ENCODE results near the gene ALX4.

ALX4 gene

GRCh38 chr11:44300844-44301563 is 8.9 kb downstream of the ALX4 start:
- no peak for DNase-seq (ENCODE audit: low read depth)

DNA sequence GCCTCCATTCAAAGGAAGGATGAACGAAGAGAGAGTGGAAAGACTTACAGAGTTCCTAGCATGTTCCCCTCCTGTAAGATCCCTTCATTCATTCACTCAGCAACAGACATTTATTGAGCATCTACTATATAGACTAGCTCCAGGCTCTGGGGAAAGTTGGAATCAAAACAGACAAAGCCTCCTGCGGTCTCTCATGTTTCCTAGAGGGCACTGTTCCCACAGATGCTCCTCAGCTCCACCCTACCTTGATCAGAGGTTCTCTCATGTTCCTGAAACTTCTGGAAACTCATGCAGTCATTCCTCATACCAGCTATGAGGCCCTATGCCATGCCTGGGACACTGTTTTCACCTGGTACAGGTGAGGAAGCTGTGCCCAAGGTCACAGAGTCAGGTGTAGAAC is 11.1 kb downstream of the ALX4 start:
- DNase-seq (ENCODE audit: low read depth): no peak

DNA sequence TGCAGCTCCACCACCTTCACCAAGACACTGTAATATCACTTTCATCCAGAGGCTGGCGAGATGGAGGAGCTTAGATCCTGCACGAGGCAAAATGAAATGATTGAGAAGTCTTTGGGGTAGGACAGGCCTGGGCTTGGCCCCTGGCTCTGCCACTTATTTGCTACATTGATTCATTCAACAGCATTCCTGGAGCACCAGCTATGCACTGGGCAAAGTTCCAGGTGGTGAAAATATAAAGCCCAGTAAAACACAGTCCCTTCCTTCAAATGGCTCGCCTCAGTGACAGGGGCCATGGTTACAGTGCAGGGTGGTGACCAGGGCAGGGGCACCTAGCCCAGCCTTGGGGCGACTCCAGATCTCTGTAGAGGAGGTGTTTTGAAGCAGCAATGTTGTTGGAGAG is 19.7 kb downstream of the ALX4 start:
- no peak for DNase-seq (ENCODE audit: low read depth)

GRCh38 chr11:44288133-44288526 is 21.8 kb downstream of the ALX4 start:
- DNase-seq (ENCODE audit: low read depth): no peak

DNA sequence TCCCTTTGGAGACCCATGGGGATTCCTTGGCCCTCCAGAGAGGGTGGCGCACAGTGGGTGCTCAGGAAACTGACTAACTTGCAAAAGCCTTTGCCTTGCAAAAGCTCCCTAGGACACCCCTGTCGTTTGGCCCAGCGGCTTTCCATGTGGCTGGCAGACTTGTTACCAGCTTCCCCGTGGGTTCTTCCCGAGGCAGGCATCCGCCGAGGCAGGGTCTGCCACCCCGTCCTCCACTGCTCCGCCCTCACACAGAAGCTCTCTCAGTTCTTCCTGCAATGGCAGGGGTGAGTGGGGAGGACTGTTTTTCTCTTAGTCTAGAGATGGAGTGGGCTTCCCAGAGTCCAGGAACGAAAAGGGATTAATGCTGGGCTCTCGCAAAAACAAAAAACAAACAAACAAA is 23.0 kb downstream of the ALX4 start:
- DNase-seq (ENCODE audit: low read depth): no peak

- peak; percentile 12 for DNase-seq (ENCODE audit: low read depth)
Measured at GRCh38 chr11:44286268-44286880, 23.6 kb downstream of the ALX4 start.

DNA sequence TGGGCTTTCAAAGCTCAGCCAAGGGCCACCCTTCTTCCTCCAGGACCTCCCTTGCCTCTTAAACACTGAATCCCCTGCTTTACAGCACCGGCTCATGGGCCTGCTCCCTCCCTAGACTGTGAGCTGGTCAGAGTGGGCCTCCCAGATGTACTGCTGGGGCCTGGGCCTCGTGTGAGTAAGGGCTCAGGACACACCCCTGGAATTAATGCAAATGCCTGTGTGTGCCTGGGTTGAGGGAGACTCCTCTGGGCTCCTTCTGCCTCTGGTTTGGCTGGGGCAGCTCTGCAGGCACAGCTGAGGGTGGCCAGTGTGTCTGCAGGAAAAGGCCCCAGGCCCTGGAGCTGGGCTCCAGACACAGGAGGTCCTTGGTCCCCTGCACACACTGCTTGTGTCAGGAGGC is 24.2 kb downstream of the ALX4 start:
- no peak for DNase-seq (ENCODE audit: low read depth)

DNA sequence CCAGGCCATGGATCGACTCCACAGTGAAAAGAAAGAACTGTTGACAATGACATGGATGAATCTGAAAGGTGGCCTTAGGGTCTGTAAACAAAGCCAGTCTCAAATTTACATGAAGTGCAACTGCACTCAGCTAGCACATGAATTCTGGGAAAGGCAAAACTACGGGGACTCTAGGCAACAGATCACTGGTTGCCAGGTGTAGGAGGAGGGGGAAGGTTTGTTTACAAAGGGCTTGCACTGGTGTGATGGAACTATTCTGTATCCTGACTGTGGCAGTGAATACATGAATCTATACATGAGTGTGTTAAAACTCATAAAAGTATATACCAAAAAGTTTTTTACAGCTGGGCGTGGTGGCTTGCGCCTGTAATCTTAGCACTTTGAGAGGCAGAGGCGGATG is 27.3 kb downstream of the ALX4 start:
- DNase-seq (ENCODE audit: low read depth): no peak

DNA sequence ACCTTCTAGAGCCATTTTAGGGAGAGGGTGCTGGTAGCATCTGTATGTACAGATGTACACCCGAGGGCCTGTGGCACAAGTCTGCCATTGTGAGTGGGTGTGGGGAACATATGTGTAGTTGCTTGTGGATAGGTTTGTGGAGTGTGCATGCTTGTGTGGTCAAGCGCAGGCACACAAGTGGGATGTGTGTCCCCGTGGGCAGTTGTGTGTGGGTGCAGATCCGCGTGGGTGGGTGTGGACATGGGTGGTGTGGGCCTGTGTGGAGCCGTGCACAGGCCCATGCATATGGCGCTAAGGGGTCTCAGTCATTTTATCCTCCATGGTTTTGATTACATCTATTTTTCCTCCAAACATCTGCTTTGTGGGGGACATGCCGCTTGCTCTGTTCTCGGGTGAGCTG is 28.8 kb downstream of the ALX4 start:
- no peak for DNase-seq (ENCODE audit: low read depth)

DNA sequence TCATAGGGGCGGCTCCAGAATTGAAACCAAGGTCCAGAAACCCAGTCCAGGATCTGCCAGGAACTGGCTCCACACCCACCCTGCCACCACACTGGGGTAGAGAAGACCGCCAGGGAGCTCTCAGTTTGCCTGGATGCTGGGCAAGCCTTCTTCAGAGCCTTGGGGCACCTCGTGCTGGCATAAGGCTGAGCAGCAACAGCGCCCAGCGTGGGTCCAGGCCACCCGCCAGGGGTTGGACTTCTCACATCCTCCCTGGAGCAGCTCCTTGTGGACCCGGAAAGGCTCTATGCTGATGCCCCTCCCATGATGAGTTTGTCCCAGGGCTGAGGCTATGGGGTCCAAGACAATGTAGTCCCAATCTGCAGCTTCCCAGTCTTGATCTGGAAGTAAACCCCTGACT is 29.7 kb downstream of the ALX4 start:
- no peak for DNase-seq (ENCODE audit: low read depth)

DNA sequence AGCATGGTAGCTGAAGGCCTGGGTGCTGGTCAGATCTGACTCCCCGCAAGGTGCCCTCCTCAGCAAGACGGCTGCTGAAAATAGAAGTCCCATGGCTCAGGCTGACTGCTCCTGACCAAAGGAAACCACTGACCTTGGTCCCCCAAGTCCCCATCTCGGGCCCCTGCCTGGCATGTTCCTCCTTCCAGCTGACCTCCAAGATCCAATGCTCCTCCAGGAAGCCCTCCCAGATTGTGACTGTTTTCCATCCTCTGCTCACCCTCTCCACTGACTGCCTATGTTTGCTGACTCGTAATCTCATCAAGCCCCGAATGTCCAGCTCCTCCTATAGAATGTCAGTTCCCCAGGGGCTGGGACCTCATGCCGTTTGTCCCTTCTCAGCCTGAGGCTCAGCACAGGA is 30.5 kb downstream of the ALX4 start:
- no peak for DNase-seq (ENCODE audit: low read depth)

DNA sequence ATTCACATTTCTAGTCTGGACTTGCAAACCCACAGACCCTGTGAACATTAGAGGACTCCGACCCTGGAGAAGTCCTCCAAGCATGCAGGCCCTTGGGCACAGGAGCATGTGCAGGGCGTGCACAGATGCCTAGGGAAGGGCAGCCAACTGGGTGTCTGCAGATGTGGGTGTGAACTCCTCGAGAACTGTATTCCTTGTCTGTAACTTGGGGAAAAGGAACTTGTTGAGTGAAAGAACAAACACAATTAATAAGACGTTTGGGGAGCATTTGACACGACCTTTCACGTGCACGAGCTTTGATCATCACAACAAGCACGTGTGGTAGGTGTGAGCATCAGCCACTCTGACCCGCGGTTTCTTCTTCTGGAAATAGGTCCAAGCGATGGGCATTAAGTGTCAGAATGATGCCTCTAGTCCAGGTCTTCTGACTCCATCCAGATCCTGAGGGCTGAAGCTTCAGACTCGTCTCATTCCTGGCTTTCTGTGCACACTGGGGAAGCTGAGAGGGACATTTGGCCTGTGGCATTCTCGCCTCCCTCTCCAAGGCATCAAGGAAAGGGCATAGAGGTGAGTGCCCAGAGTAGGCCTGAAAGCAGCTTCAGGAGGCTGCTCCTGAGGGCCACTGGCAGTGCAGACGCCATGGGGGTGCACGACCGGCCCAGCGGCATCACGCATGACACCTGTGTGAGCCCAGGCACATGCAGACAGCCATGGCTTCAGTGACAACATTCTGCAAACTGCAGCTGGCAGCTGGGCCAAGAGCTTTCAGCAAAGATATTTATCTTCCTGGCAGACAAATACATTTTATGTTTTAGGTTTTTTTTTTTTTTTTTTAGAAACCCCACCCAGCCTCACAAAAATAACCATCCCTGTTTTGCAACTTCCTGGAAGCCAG is 32.5 kb downstream of the ALX4 start:
- no peak for DNase-seq (ENCODE audit: low read depth)

GRCh38 chr11:44275961-44276550 is 33.9 kb downstream of the ALX4 start:
- DNase-seq (ENCODE audit: low read depth): no peak

- no peak for DNase-seq (ENCODE audit: low read depth)
Measured at GRCh38 chr11:44275241-44275640, 34.7 kb downstream of the ALX4 start.

GRCh38 chr11:44274404-44274803 is 35.5 kb downstream of the ALX4 start:
- no peak for DNase-seq (ENCODE audit: low read depth)

DNA sequence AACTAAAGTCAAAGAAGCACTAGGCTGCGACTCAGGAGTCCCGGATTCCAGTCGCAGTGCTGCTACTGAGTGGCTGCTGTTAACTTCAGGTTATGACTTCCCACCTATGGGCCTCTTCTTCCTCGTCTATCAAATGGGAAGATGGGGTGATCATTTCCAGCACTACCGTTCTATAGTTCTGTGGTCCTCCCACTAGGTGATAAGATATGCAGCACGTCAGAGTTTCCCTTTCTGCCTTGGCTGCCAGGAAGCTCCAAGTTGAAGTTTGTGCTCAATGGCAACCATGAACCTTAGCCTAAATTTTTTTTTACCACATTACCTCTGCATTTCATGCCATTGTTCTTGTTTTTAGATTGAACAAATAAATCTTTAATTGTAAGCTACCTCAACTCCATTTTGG is 38.7 kb downstream of the ALX4 start:
- DNase-seq (ENCODE audit: low read depth): no peak

DNA sequence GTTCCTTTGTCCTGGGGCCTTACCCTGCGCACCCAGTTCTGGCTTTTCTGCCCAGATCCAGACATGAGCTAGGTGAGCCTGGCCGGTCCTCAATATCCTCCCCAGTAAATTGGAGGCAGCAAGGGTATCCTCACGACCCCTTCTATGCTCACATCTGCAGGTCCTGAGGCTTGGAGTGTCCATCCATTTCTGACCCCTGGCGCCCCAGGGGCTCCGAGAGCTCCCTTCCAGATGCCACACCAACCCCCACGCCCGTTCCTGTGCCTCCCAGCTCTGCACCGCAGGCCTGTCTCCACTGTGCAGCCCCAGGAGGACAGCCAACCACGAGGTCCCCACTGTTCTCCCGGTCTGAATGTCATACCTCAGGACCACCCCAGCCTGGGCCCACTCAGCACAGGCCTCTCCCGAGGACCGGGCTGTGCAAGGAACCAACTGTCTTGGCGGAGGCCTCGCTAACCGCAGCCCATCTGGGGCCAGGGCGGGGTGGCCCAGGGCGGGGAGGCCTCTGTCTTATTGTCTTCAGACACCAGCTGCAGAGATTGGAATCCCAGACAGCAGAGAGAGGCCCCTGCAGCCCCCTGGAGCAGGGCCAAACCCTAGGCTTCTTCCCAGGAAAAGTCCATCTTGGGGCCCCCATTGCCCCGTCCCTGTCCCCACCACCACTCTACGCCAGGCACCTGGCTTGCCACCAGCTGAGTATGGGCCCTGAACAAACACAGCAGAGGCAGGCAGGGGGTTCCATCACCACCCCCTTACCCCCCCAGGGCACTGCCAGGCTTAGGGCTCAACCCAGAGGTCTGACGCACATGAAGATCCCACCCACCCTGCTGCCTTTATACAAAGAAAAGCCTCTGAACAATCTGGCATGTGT is 39.3 kb downstream of the ALX4 start:
- no peak for DNase-seq (ENCODE audit: low read depth)

DNA sequence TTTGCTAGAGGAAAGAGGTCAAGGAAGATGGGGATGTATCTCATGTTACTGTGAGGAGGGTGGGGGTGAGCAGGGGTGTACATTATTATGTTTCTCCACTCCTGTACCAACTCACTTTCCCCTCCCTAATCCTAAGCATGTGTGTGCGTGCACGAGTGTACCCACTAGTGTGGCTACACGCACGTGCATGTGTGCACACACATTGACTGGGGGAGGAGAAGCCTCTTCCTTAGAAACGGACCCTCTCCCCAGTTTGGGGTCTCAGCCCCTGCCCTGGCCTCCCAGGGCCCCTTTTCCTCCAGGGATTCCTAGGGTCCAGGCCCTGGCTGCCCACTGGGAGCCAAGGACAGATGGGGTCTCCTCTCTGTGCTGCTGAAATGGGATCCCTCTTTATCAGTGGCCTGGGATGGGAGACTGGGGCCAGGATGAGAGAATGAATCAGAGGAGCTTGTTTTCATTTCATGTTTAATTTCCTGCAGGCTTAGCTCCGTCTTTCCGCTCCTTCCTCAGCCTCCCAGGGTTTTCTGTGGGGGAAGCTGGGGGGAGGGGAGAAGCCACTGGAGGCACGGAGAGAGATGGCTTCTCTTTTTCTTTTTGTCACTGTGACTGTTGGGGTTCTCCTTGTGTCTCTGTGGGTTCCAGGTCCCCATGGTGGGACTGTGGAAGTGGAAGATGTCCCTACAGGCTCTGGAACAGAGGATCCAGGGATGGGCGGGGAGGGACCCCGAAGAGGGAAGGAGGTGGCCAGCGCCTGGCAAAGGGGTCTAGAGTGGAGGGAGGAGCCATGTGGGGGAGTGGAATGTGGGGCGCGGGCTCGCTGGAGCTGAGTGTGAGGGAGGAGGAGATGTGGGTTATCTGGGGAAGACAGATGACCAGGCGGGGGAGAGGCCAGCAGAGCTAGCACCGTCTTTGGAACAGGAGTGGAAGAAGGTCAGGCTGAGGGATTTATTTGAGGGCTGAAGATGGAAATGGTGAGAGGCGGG is 40.3 kb downstream of the ALX4 start:
- no peak for DNase-seq (ENCODE audit: low read depth)

GRCh38 chr11:44268614-44269080 is 41.3 kb downstream of the ALX4 start:
- DNase-seq (ENCODE audit: low read depth): no peak
